GM18861 (cell line): Measurements from ENCODE around the gene CDC42BPA.
A peak's percentile ranks its signal among the peaks of the same experiment; 100 is the strongest.
"Not testable (repeated sequence)": the region's sequence is repeated elsewhere in the genome, so short reads cannot be mapped to it uniquely, and the experiment has no call there.

ENCODE experiments used
- ATAC-seq: cut with Tn5 transposase; IDR thresholded peaks from one replicate; pipeline ENCODE4 v1.9.1; 2021; ENCODE audit not compliant: unreplicated experiment

CDC42BPA gene, protein sequence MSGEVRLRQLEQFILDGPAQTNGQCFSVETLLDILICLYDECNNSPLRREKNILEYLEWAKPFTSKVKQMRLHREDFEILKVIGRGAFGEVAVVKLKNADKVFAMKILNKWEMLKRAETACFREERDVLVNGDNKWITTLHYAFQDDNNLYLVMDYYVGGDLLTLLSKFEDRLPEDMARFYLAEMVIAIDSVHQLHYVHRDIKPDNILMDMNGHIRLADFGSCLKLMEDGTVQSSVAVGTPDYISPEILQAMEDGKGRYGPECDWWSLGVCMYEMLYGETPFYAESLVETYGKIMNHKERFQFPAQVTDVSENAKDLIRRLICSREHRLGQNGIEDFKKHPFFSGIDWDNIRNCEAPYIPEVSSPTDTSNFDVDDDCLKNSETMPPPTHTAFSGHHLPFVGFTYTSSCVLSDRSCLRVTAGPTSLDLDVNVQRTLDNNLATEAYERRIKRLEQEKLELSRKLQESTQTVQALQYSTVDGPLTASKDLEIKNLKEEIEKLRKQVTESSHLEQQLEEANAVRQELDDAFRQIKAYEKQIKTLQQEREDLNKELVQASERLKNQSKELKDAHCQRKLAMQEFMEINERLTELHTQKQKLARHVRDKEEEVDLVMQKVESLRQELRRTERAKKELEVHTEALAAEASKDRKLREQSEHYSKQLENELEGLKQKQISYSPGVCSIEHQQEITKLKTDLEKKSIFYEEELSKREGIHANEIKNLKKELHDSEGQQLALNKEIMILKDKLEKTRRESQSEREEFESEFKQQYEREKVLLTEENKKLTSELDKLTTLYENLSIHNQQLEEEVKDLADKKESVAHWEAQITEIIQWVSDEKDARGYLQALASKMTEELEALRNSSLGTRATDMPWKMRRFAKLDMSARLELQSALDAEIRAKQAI (N-terminal part only)

GRCh38 chr1:227318016-227318852, at the start of gene CDC42BPA:
Gene CDC42BPA, minus strand, starts transcription at chr1:227318492. Its CDS starts 1,310 bp downstream, at chr1:227317182.
- peak; percentile 30 for ATAC-seq

DNA sequence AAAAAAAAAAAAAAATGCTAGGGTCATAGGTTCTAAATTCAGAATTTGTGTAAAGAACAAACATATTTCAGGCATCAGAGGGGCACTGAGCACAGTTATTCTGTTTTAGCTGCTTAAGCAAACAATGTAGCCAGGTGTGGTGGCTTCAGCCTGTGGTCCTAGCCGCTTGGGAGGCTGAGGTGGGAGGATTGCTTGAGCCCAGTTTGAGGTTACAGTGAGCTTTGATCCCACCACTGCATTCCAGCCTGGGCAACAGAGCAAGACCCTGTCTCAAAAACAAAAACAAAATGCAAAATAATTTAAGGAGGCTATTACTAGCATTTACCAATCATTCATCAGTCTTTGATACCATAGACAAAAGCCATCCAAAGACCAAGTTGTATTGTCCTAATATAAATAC, 49.7 kb upstream of the CDC42BPA start:
- no peak for ATAC-seq

DNA sequence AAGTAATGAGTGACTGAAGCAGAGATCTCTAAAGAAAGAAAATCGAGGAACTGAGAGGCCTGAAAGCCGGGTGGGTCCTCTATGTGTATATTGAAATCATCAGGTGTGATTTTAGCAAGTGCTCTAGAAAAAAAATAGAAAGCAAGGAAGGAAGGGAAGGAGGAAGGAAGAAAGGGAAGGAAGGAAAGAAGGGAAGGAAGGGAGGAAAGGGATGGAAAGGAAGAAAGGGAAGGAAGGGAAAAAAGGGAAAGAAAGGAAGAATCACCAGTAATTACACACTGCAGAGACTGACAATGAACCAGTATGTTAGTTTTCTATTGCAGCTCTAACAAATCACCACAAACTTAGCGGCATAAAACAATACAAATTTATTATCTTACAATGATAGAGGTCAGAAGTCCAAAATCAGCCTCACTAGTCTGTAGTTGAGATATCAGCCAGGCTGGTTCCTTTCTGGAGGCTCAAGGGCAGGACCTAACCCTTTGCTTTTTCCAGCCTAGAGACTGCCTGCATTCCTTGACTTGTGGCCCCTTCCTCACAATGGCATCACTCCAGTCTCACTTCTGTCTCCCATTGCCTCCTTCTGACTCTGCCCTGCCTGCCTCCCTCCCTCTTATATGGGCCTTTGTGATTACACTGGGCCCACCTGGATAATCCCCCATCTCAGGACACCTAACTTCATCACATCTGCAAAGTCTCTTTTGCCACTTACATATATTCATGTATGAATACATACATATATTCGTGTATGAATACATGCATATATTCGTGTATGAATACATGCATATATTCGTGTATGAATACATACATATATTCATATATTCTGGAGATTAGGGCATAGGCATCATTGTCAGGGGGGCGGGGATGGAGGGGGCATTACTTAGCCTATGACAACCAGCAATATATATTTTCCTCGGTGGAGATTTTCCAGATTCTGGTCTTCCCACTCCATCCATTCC, 47.5 kb upstream of the CDC42BPA start:
- ATAC-seq = no peak

- ATAC-seq = no peak
These were observed 46.4 kb upstream of the CDC42BPA start for GRCh38 chr1:227364657-227365056.

DNA sequence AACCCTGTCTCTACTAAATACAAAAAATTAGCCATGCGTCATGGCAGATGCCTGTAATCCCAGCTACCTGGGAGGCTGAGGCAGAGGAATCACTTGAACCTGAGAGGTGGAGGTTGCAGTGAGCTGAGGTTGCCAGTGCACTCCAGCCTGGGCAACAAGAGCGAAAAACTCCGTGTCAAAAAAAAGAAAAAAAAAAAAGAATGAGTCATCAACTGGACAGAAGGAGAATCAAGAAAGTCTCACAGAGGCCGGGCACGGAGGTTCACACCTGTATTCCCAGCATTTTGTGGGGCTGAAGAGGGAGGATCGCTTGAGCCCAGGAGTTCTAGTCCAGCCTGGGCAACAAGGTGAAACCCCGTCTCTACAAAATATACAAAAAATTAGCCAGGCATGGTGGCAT, 45.5 kb upstream of the CDC42BPA start:
- no peak for ATAC-seq

DNA sequence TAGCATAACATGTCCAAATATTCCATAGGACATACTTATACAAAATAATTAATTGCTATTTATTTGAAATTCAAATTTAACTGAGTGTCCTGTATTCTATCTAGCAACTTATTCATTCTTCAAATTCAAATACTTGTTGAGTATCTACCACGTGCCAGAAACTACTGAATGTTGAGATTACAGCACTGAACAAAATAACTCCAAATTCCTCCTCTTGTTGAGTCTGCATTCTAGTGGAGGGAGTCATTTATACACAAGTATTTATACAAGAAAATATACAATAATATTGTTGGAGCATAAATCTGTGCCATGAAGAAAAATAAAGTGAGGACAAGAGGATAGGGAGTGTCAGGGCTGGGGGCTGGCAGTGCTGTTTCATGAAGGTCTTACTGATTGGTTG, 43.7 kb upstream of the CDC42BPA start:
- no peak for ATAC-seq

DNA sequence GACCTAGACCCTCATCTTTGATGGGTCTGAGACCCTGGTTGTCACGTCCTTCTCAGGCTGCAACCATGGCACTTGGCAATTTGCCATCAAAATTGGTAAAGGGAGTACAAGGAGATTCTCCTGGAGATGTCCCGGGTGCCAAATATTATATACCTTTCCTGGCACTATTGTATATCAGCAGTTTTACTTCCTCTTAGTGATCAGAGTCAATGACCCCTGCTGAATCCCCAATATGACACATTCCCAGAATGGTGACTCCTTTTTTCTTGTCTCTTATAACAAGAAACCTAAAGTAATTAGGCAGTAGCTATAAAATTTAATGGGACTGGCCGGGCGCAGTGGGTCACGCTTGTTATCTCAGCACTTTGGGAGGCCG, 39.6 kb upstream of the CDC42BPA start:
- no peak for ATAC-seq

GRCh38 chr1:227357171-227357926, 39.1 kb upstream of the CDC42BPA start:
- no peak for ATAC-seq

DNA sequence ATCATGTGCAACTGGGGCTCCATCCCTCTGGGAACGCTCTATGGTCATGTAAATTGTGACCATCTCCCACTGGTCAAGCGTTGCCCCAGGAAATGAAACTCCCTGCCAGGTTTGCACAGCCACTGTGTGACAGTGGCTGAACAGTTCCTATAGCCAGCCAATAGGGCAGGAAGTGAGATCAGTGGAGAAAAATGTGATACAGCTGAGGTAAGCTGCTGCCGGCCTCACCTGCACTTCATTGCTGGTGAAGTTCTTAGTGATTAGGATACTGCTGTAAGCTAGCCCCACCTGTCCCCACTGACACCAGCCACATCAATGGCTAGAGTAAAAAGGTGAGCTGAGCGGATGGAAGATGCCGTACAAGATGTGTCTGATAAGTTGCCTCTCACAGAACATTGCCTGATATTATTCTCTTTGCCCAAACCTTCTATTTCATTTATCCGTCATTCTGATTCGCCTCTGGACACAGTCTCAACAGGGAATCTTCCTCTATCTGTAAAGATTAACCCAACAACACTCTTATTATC, 38.4 kb upstream of the CDC42BPA start:
- ATAC-seq = no peak

GRCh38 chr1:227355542-227356245, 37.4 kb upstream of the CDC42BPA start:
- ATAC-seq = no peak

DNA sequence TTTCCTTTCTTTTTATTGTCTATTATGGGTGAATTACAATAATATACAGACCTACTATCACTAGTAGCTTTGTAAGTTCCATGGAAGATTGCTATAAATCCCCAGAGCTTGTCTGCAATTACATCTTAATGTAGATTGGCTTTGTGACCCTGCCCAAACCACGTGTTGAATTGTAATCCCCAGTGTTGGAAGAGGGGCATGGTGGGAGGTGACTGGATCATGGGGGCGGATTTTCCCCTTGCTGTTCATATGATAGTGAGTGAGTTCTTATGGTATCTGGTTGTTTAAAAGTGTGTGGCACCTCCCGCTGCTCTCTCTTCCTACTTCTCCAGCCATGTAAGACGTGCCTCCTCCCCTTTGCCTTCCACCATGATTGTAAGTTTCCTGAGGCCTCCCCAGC, 34.9 kb upstream of the CDC42BPA start:
- ATAC-seq = no peak

DNA sequence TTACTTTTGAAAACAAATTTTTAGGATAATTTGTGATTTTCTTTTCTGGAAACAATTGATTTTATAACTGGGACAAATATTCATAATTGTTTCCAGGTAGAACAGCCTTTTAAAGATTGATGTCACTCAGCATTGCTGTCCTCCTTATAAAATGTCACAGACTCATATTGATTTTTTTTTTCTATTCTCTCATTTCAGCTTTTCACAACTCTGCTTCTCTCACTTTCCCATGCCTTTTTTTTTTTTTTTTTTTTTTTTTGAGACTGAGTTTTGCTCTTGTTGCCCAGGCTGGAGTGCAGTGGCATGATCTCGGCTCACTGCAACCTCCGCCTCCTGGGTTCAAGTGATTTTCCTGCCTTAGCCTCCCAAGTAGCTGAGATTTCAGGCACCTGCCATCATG, 33.9 kb upstream of the CDC42BPA start:
- ATAC-seq = not testable (repeated sequence)

DNA sequence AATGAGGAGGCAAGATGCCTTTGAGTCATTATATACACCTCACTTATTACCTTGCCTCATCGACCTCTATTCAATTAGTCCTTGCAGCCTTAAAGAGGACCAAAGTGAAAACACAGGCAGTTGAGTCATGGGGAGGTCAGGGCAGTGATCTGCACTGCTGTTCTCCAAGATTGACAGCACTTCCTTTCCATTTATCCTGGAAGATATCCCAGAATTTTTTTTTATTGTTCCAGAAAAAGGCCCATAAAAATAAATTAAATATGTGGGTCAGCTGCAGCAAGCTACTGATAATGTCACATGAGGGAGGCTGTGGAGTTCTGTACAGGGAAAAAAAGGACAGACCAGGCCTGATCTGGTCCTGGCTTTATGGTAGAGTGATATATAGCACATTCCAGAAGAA, 33.2 kb upstream of the CDC42BPA start:
- ATAC-seq = no peak

GRCh38 chr1:227349967-227350366, 31.7 kb upstream of the CDC42BPA start:
- ATAC-seq = no peak

DNA sequence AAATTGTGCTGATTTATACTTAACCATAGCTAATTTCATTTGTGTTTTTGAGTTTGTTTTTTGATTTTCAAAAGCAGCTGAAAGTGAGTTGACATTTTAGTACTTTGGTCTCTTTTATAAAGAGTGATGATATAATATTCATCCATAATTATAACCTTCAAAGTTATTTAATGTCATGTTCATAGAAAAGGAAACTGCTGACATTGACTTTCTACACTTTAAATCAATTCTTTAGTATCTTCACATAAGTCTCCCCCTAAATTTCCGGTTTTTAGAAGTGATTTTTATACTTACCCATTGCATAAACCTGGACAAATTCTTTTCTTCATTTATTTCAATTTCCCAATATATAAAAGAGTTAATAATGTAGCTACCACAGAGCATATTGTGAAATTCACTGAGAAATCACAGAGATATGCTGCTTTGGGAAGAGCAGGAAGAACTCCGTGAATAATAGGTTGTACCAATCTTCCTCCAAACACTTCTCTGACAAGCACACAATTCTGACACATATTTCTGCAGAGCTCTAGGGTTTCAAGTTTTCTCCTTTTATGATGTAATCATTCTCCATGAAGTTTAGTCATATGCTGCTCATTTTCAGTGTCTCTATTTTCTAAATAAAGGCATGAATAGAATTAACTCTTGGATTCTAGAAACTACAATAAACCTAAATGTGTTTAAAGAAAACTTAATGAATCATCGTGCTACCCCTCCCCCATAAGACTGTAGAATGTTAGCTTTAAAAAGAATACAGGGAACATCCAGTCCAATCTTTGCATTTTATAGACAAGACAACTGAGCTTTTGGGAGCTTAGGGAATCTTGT, 25.6 kb upstream of the CDC42BPA start:
- no peak for ATAC-seq

DNA sequence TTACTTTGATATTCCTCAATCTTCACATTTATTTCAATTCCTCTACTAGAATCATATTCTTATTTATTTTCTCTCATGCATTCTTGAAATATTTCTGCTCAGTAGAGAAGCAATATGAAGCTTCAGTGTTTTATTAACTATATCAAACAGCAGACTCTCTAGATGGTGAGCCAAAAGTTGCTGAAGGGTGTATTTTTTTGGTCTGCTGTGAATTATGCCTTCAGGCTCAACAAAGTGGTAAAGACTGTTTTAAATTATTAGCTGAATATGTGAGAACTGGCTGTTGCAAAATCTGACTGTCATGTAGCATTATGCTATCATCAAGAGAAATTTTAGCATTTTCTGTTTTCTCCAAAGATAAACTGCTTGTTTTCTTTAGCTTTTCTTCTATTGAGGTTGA, 24.9 kb upstream of the CDC42BPA start:
- ATAC-seq = no peak

DNA sequence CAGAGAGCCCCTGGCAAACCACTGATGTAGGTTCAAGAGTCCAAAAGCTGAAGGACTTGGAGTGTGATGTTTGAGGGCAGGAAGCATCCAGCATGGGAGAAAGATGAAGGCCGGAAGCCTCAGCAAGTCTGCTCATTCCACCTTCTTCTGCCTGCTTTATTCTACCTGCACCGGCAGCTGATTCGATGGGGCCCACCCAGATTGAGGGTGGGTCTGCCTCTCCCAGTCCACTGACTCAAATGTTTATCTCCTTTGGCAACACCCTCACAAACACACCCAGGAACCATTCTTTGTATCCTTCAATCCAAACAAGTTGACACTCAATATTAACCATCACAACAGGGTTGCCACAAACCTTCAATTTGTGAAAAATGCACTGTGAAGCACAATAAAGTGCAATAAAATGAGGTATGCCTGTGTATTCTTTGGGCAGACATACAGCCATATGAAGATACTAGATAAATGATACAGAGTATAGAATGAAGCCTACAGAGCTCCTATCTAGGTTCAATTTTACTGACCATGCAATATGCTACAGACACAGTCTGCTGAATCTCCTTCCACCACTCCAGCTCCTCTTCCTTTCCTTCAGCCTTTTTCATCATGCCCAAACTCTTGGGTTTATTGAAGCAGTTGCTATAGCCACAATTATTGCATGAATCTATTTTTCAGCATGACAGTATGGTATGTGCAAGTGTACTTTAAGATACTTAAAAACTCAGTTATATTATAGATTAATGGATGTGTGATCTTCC, 24.0 kb upstream of the CDC42BPA start:
- no peak for ATAC-seq
